Measurements from ENCODE around the gene ZNF691.

DNA sequence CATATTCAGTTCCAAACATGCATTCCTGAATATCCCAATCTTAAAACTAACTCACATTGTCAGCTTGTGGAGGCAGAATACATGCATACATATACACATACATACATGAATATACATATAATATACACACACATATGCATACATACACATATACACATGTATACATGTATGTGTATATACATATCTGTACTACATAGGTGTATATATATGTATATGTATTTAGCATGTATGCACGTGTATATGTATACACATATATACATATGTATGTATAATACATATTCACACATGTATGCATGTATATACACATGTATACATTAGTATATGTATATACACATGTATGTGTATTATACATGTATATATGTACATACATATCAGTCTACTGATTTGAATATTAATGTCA, 1.2 kb upstream of the ZNF691 start:
- TF ChIP-seq POLR2AphosphoS5 (IDR thresholded peaks at IDR 0.05; ENCODE audit: low read depth, low read length) = no peak
- no peak for TF ChIP-seq TAF1 (IDR thresholded peaks at IDR 0.05; ENCODE audit: borderline replicate concordance, insufficient read depth, low read length)
- TF ChIP-seq, protein P1, sequence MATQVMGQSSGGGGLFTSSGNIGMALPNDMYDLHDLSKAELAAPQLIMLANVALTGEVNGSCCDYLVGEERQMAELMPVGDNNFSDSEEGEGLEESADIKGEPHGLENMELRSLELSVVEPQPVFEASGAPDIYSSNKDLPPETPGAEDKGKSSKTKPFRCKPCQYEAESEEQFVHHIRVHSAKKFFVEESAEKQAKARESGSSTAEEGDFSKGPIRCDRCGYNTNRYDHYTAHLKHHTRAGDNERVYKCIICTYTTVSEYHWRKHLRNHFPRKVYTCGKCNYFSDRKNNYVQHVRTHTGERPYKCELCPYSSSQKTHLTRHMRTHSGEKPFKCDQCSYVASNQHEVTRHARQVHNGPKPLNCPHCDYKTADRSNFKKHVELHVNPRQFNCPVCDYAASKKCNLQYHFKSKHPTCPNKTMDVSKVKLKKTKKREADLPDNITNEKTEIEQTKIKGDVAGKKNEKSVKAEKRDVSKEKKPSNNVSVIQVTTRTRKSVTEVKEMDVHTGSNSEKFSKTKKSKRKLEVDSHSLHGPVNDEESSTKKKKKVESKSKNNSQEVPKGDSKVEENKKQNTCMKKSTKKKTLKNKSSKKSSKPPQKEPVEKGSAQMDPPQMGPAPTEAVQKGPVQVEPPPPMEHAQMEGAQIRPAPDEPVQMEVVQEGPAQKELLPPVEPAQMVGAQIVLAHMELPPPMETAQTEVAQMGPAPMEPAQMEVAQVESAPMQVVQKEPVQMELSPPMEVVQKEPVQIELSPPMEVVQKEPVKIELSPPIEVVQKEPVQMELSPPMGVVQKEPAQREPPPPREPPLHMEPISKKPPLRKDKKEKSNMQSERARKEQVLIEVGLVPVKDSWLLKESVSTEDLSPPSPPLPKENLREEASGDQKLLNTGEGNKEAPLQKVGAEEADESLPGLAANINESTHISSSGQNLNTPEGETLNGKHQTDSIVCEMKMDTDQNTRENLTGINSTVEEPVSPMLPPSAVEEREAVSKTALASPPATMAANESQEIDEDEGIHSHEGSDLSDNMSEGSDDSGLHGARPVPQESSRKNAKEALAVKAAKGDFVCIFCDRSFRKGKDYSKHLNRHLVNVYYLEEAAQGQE (IDR thresholded peaks at IDR 0.05; ENCODE audit: insufficient read depth in 1 of 2, low read depth in 2 of 2, low read length in 2 of 2) = no peak
